ENCODE results near the gene EDEM3.

GRCh38 chr1:184793967-184794366, 39.3 kb upstream of the EDEM3 start:
- TF ChIP-seq CTCF (conservative IDR thresholded peaks at IDR 0.05) (no peak), EZH2 (IDR thresholded peaks at IDR 0.05; ENCODE audit: low read depth) (no peak)
